ENCODE measurements around the gene CENPO. TPM values are rescaled to one million over a fixed set of nuclear protein-coding genes. Genes with fewer than 3 reads are reported as not detected.
"Not testable (repeated sequence)": the region's sequence is repeated elsewhere in the genome, so short reads cannot be mapped to it uniquely, and the experiment has no call there.

The CENPO gene
- total RNA-seq, 1 donor = 2.2 TPM

DNA sequence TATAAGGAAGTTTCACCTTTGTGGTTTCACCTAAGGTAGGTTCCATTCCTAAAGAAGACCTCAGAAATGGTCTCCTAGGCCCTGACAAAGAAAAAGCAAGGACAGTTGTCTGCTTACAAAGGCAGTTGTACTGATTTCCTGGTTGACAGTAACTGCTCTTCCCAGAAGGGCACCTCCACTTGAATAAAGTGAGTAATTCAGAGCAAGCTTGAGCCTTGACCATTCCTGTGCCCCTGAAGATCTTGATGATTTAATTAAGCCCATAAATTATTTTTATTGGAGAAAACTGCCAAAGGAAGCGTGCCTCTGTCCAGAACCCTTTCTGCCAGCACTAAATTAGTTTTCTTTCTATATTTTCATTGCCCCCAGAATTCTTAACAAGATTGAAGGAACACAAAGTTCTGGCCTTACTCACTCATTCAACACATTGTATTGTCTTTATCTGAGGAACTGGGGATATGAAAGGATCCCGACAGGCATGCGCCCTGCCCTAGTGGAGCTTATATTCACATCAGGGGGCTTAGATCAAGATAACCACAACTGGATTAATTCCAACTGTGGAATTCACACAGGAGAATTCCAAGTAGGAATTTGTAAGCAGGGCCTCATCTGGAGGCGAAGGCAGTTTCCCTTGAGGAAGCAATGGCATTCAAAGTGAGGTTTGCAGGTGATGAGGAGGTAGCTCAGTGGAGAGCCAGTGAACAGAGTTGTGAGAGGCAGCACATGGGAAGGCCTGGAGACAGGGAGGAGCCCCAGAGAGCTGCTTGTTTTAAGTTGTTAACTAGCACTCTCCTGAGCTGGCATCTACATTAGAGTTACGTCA lies 21.2 kb upstream of the CENPO start:
- Histone ChIP-seq H3K4me1 (ENCODE audit: insufficient read depth, low read length) (no peaks in the 10 kb centered on the region), H3K9me3 (ENCODE audit: low read depth, low read length) (no peaks in the 10 kb centered on the region), H3K27me3 (ENCODE audit: insufficient read depth, low read length) (no peaks in the 10 kb centered on the region), H3K4me3 (ENCODE audit: low read length) (no peak overlapping the region)

DNA sequence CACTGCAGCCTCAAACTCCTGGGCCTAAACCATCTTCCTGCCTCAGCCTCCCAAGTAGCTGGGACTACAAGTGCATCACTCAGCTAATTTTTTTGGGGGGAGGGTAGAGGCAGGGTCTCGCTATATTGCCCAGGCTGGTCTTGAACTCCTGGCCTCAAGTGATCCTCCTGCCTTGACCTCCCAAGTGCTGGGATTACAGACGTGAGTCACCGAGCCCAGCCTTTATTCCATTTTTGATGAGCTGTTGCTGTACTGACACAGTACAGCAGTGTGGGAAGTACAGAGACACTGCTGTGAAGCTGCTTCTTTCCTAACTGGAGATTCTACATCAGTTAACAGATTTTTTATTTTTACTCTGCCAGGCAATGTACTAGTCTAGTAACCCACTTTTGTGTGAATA lies 18.9 kb upstream of the CENPO start:
- H3K4me3 ChIP-seq (ENCODE audit: low read length) = no peak overlapping the region
- H3K4me1 ChIP-seq (ENCODE audit: insufficient read depth, low read length) = peaks cover 8% of the 10 kb centered on the region
- H3K9me3 ChIP-seq (ENCODE audit: low read depth, low read length) = no peaks in the 10 kb centered on the region
- H3K27me3 ChIP-seq (ENCODE audit: insufficient read depth, low read length) = no peaks in the 10 kb centered on the region

DNA sequence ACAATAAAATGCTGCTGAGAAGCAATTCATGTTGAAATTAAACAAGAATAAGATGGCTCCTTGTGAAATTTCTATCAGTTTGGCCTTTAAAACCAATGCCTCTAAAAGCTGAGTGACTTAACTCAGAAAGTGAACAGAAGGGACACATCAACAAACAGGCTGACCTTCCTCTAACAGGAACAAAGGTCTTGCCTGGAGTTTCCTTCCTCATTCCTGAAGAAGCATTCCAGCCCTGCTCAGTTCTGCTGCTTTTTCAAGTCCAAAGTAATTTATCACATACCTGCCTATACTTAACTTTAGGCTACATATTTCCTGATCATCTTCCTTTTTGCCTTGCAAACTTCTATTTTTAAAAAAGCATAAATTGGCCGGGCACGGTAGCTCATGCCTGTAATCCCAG lies 14.1 kb upstream of the CENPO start:
- peaks cover 8% of the 10 kb centered on the region for H3K4me1 ChIP-seq (ENCODE audit: insufficient read depth, low read length)
- H3K9me3 ChIP-seq (ENCODE audit: low read depth, low read length) = no peaks in the 10 kb centered on the region
- peaks cover 10% of the 10 kb centered on the region for H3K27me3 ChIP-seq (ENCODE audit: insufficient read depth, low read length)
- H3K4me3 ChIP-seq (ENCODE audit: low read length) = no peak overlapping the region

DNA sequence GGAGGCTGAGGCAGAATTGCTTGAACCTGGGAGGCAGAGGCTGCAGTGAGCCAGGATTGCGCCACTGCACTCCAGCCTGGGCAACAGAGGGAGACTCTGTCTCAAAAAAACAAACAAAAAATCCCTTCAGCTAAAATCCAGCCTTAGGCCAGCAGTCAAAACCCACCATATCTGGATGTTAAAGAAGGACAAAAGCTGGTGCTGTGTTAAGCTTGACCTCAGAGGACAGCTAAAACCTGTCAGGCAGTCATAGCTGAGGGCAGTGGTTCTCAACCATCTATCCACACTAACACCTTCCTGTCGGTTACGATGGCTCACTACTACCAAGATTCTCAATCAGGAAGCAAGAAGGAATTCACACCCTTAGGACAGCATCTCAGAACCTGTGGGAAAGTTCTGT lies 9.6 kb upstream of the CENPO start:
- H3K4me1 ChIP-seq (ENCODE audit: insufficient read depth, low read length) = peaks cover 22% of the 10 kb centered on the region
- no peaks in the 10 kb centered on the region for H3K9me3 ChIP-seq (ENCODE audit: low read depth, low read length)
- H3K27me3 ChIP-seq (ENCODE audit: insufficient read depth, low read length) = peaks cover 10% of the 10 kb centered on the region
- no peak overlapping the region for H3K4me3 ChIP-seq (ENCODE audit: low read length)

DNA sequence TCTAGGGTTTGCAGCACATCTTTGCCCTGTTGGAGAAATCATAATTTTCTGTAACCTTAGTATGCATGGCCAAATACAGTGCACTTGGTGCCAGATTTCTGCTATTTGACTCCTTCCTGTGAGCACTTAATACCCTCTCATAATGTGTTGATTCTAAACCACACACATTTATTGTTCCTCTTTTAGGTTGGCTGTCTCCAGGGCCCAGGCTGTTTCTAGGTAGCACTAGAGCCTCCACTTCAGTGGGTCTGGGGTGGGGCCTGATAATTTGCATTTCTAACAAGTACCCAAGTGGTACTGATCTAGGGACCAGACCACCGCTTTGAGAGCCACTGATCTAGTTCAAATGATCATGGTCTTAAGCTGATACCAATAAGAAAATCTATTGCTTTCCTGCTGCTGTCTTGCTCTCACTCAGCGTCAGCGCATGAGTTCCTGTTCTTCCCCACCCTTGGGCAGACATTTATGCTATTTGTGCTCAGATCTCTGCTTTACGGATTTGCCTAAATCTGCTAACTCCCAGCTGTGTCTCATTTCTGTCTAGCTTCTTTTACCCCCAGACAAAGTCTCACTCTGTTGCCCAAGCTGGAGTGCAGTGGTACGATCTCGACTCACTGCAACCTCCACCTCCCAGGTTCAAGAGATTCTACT lies 7.4 kb upstream of the CENPO start:
- Histone ChIP-seq H3K4me3 (ENCODE audit: low read length) (no peak overlapping the region), H3K4me1 (ENCODE audit: insufficient read depth, low read length) (peaks cover 15% of the 10 kb centered on the region), H3K27me3 (ENCODE audit: insufficient read depth, low read length) (peaks cover 6% of the 10 kb centered on the region), H3K9me3 (ENCODE audit: low read depth, low read length) (no peaks in the 10 kb centered on the region)

DNA sequence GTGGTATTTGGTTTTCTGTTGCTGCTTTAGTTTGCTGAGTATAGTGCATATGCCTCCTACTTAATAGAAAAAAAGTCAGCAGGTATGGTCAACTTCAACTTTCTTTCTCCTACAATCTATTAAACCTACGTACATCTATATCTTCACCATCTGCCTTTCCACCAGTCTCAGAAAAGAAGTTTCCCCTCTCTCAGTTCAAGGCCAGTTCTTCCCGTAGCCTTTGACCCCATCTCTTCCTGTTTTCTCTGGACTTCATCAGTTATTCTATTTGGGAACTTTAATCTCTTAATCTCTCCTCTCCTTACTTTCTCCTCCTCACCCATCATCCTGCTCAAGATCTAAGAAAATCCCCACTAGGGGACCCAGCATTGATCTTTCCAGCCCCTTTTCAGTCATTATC lies 5.7 kb upstream of the CENPO start:
- H3K4me1 ChIP-seq (ENCODE audit: insufficient read depth, low read length) = peaks cover 23% of the 10 kb centered on the region
- H3K4me3 ChIP-seq (ENCODE audit: low read length) = no peak overlapping the region
- peaks cover 4% of the 10 kb centered on the region for H3K27me3 ChIP-seq (ENCODE audit: insufficient read depth, low read length)
- H3K9me3 ChIP-seq (ENCODE audit: low read depth, low read length) = no peaks in the 10 kb centered on the region

DNA sequence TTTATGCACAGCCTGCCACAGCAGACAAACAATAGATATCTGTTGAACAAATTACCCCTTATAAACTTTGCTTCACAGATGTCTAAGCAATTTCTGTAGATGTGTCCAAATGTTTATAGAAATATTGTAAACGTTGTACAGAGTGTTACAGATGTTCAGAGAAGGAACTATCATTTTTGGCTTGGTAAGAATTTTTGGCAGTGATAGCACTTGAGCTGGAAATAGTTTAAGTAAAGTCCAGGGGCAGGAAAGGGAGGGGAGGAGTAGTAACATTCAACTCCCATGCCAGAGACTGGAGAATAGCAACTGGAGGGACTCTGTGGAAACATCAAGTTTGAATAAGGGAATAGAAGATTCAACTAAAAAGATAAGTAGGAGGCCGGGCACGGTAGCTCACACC lies 4.4 kb upstream of the CENPO start:
- no peaks in the 10 kb centered on the region for H3K9me3 ChIP-seq (ENCODE audit: low read depth, low read length)
- H3K4me1 ChIP-seq (ENCODE audit: insufficient read depth, low read length) = peaks cover 28% of the 10 kb centered on the region
- peaks cover 2% of the 10 kb centered on the region for H3K27me3 ChIP-seq (ENCODE audit: insufficient read depth, low read length)
- H3K4me3 ChIP-seq (ENCODE audit: low read length) = no peak overlapping the region

DNA sequence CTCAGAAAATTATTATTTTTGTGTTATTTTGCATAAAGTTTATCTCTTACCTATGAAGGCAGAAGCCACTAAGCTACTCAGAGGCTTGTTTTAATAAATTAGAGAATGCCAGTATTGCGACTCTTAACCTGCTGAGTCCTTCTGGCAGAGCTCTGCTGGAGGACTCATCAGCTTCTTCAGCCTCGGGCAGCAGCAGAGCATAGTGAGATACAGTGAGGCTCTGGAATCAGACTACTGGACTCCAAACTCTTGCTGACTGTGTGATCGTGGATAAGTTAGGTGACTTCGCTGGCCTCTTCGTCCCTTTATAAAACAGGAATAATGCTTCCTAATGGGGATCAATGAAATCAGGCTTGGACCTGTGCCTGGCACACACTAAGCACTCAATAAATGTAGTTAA lies 1.8 kb upstream of the CENPO start:
- Histone ChIP-seq H3K27me3 (ENCODE audit: insufficient read depth, low read length) (no peaks in the 10 kb centered on the region), H3K4me1 (ENCODE audit: insufficient read depth, low read length) (peaks cover 17% of the 10 kb centered on the region), H3K4me3 (ENCODE audit: low read length) (no peak overlapping the region), H3K9me3 (ENCODE audit: low read depth, low read length) (no peaks in the 10 kb centered on the region)

DNA sequence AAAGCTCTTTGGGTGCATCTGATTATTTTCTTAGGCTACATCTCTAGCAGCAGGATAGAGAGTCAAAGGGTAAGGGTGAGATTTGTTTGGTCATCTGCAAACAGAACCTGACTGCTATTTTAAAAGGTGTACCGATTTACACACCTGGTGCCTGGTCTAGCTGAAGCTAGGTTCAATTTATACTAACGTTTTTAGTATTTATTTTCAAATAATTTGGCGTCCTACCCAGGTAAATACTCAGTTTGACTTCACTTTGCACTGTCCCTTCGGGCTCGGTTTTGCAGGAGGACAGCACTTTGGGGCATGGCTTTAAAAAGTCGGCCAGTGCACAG lies 717 bp upstream of the CENPO start:
- Histone ChIP-seq H3K9me3 (ENCODE audit: low read depth, low read length) (no peaks in the 10 kb centered on the region), H3K27me3 (ENCODE audit: insufficient read depth, low read length) (no peaks in the 10 kb centered on the region), H3K4me1 (ENCODE audit: insufficient read depth, low read length) (peaks cover 17% of the 10 kb centered on the region), H3K4me3 (ENCODE audit: low read length) (peak overlapping the region; percentile 94)

DNA sequence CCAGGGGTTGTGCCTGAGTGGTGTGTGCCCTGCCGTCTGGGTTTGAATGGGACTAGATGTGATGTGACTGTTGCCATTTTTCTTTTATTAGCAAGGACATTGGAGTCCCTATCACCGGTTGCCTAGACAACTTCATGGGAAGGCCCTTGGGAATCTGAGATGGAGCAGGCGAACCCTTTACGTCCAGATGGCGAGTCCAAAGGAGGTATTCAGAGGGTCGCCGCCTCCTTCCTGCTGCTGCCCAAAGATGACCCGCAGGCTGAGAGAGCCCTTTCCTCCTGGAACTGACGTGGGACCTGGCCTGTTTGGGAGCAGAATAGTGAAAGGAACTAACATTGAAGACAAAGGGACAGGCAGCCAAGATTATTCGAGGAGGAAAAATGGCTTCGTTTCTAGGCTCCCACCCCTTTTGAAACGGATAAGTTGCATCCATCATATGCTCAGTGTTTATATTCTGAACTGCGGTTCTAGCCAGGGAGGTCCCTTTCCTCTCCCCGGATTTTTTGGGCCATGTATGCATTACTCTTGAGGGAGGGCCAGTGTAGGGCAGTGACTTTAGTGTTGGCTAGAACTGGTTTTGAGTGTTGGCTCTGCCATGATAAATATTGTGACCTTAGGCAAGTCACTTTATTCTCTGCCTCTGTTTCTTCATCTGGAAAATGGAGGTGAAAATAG lies 673 bp downstream of the CENPO start:
- no peaks in the 10 kb centered on the region for H3K9me3 ChIP-seq (ENCODE audit: low read depth, low read length)
- peak overlapping the region; percentile 94 for H3K4me3 ChIP-seq (ENCODE audit: low read length)
- no peaks in the 10 kb centered on the region for H3K27me3 ChIP-seq (ENCODE audit: insufficient read depth, low read length)
- H3K4me1 ChIP-seq (ENCODE audit: insufficient read depth, low read length) = peaks cover 17% of the 10 kb centered on the region

DNA sequence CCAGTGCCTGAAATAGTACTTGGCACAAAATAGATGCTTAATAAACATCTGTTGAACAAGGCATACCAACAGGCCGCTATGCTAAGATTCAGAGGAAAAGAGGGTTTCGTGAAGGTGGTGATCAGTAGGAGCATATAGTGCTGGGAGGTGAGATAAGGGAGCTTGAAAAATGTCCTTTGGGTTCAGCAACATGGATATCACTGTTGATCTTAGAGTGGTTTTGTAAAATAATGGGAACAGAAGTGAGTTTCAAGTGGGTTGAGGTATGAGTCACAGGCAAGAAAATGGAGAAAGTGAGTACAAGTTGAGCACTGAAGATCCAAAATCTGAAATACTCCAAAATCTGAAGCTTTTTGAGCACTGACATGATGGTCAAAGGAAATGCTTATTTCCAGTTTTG lies 4.4 kb downstream of the CENPO start:
- Histone ChIP-seq H3K27me3 (ENCODE audit: insufficient read depth, low read length) (no peaks in the 10 kb centered on the region), H3K4me1 (ENCODE audit: insufficient read depth, low read length) (peaks cover 9% of the 10 kb centered on the region), H3K9me3 (ENCODE audit: low read depth, low read length) (no peaks in the 10 kb centered on the region), H3K4me3 (ENCODE audit: low read length) (no peak overlapping the region)

DNA sequence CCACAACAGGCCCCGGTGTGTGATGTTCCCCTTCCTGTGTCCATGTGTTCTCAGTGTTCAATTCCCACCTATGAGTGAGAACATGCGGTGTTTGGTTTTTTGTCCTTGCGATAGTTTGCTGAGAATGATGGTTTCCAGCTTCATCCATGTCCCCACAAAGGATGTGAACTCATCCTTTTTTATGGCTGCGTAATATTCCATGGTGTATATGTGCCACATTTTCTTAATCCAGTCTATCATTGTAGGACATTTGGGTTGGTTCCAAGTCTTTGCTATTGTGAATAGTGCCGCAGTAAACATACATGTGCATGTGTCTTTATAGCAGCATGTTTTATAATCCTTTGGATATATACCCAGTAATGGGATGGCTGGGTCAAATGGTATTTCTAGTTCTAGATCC lies 7.3 kb downstream of the CENPO start:
- not testable (repeated sequence) for H3K4me1 ChIP-seq (ENCODE audit: insufficient read depth, low read length); H3K9me3 ChIP-seq (ENCODE audit: low read depth, low read length); H3K4me3 ChIP-seq (ENCODE audit: low read length); H3K27me3 ChIP-seq (ENCODE audit: insufficient read depth, low read length)

DNA sequence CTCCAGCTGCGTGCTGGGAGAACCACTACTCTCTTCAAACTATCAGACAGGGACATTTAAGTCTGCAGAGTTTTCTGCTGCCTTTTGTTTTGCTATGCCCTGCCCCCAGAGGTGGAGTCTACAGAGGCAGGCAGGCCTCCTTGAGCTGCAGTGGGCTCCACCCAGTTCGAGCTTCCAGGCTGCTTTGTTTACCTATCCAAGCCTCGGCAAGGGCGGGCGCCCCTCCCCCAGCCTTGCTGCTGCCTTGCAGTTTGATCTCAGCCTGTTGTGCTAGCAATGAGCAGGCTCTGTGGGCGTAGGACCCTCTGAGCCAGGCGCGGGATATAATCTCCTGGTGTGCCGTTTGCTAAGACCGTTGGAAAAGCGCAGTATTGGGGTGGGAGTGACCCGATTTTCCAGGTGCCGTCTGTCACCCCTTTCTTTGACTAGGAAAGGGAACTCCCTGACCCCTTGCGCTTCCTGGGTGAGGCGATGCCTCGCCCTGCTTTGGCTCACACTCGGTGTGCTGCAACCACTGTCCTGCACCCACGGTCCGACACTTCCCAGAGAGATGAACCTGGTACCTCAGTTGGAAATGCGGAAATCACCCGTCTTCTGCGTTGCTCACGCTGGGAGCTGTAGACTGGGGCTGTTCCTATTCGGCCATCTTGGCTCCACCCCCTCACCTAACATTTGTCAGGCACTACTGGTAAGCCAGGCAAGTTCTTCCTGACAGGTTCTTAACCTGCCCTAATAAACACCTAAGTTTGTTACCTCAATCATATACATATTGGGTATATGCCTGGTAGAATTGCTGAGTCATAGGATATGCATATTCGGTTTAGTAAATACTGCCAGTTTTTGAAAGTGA lies 12.8 kb downstream of the CENPO start:
- not testable (repeated sequence) for H3K9me3 ChIP-seq (ENCODE audit: low read depth, low read length); H3K4me1 ChIP-seq (ENCODE audit: insufficient read depth, low read length); H3K4me3 ChIP-seq (ENCODE audit: low read length); H3K27me3 ChIP-seq (ENCODE audit: insufficient read depth, low read length)

DNA sequence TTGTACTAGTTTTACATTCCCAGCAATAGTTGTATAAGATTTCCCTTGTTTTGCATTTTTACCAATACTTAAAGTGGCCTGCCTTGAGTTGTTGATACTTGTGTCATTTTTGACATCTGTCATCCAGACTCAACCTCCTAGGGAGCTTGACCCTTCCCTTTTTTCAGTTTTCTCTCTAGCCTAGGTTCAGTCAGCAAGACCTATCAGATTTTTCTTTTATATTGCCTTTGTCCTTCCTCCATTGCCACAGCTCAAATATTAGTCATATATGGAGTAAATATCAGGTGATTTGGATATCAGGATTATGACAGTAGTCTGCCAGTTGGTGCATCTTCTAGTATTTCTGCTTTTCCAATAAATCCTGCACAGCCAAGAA lies 13.4 kb downstream of the CENPO start:
- Histone ChIP-seq H3K4me1 (ENCODE audit: insufficient read depth, low read length) (no peaks in the 10 kb centered on the region), H3K27me3 (ENCODE audit: insufficient read depth, low read length) (no peaks in the 10 kb centered on the region), H3K9me3 (ENCODE audit: low read depth, low read length) (no peaks in the 10 kb centered on the region), H3K4me3 (ENCODE audit: low read length) (no peak overlapping the region)
